Neuronal stem cell (in vitro differentiated cells): ENCODE results near the gene CTDP1.
A peak's percentile ranks its signal among the peaks of the same experiment; 100 is the strongest.

Experiments
- DNase-seq: peaks from one replicate; pipeline ENCODE4 v3.0.0-alpha.2; 2013; ENCODE audit warnings: low spot score
- H2AFZ ChIP-seq: one replicate; pipeline ENCODE4 v1.6.1; 2013; ENCODE audit warnings: mild to moderate bottlenecking, low read length, inconsistent platforms
- H2AK5ac ChIP-seq: 2 replicates; pipeline ENCODE4 v1.6.1; 2013; ENCODE audit warnings: low read depth, mild to moderate bottlenecking, inconsistent platforms, low read length, moderate library complexity, mixed read lengths
- H2BK120ac ChIP-seq: 2 replicates; pipeline ENCODE4 v1.6.1; 2013; ENCODE audit warnings: low read depth, mild to moderate bottlenecking, inconsistent platforms, low read length, moderate library complexity, mixed read lengths
- H2BK12ac ChIP-seq: one replicate; pipeline ENCODE4 v1.6.1; 2013; ENCODE audit warnings: low read length, inconsistent platforms
- H2BK15ac ChIP-seq: 2 replicates; pipeline ENCODE4 v1.6.1; 2013; ENCODE audit warnings: mild to moderate bottlenecking, low read length, inconsistent platforms, mixed read lengths
- H2BK5ac ChIP-seq: one replicate; pipeline ENCODE4 v1.6.1; 2013; ENCODE audit warnings: inconsistent platforms, mild to moderate bottlenecking, low read length, moderate library complexity
- H3K14ac ChIP-seq: one replicate; pipeline ENCODE4 v1.6.1; 2013; ENCODE audit warnings: low read length, inconsistent platforms
- H3K18ac ChIP-seq: 2 replicates; pipeline ENCODE4 v1.6.1; 2013; ENCODE audit warnings: low read length, inconsistent platforms
- H3K23ac ChIP-seq: 2 replicates; pipeline ENCODE4 v1.6.1; 2013; ENCODE audit warnings: low read depth, mild to moderate bottlenecking, mixed read lengths, low read length, inconsistent platforms; ENCODE audit not compliant: poor library complexity
- H3K27ac ChIP-seq: replicated peaks from 3 replicates; pipeline ENCODE4 v1.5.1; 2013; ENCODE audit warnings: low read length, inconsistent platforms
- H3K27me3 ChIP-seq, 3 experiments: 2 replicates each; pipeline ENCODE4 v1.6.1; 2013; ENCODE audit warnings: low read length in 3 of 3, mild to moderate bottlenecking in 2 of 3, inconsistent platforms in 1 of 3, low read depth in 1 of 3, mixed read lengths in 1 of 3, moderate library complexity in 1 of 3; ENCODE audit not compliant: control insufficient read depth in 3 of 3, insufficient read depth in 3 of 3
- H3K36me3 ChIP-seq, 2 donors: replicated peaks in 1 of 2; 2 replicates each; pipeline ENCODE4 v1.6.1; 2013; ENCODE audit warnings: low read length in 2 of 2; ENCODE audit not compliant: control insufficient read depth in 2 of 2, insufficient read depth in 2 of 2
- H3K4ac ChIP-seq: 2 replicates; pipeline ENCODE4 v1.6.1; 2013; ENCODE audit warnings: inconsistent platforms, mild to moderate bottlenecking, low read length, moderate library complexity
- H3K4me1 ChIP-seq, 2 donors: 1 replicate in 1 of 2; 2 replicates in 1 of 2; pipeline ENCODE4 v1.6.1; 2013; ENCODE audit warnings: low read length in 2 of 2, low read depth in 1 of 2; ENCODE audit not compliant: control insufficient read depth in 2 of 2, insufficient read depth in 1 of 2
- H3K4me2 ChIP-seq: one replicate; pipeline ENCODE4 v1.6.1; 2013; ENCODE audit warnings: mild to moderate bottlenecking, low read length, inconsistent platforms; ENCODE audit not compliant: insufficient read depth, poor library complexity, severe bottlenecking
- H3K4me3 ChIP-seq, 2 donors: 2 replicates each; pipeline ENCODE4 v1.5.1; 2013; ENCODE audit warnings: low read length in 2 of 2, mild to moderate bottlenecking in 2 of 2, inconsistent platforms in 1 of 2, moderate library complexity in 1 of 2
- H3K79me1 ChIP-seq: one replicate; pipeline ENCODE4 v1.6.1; 2013; ENCODE audit warnings: low read depth, mild to moderate bottlenecking, inconsistent platforms, low read length, moderate library complexity
- H3K9ac ChIP-seq: one replicate; pipeline ENCODE4 v1.6.1; 2013; ENCODE audit warnings: mild to moderate bottlenecking, low read depth, low read length, inconsistent platforms; ENCODE audit not compliant: poor library complexity
- H3K9me3 ChIP-seq, 2 donors: replicated peaks in 1 of 2; 2 replicates each; pipeline versions ENCODE3 to v1.6.1; 2013; ENCODE audit warnings: low read length in 2 of 2, mild to moderate bottlenecking in 2 of 2, inconsistent platforms in 1 of 2, low read depth in 1 of 2, mixed read lengths in 1 of 2, moderate library complexity in 1 of 2; ENCODE audit not compliant: control insufficient read depth in 2 of 2, insufficient read depth in 1 of 2
- H4K8ac ChIP-seq: one replicate; pipeline ENCODE4 v1.6.1; 2013; ENCODE audit warnings: low read depth, mild to moderate bottlenecking, inconsistent platforms, low read length, moderate library complexity
- H4K91ac ChIP-seq: one replicate; pipeline ENCODE4 v1.6.1; 2013; ENCODE audit warnings: low read length, low read depth, mild to moderate bottlenecking, inconsistent platforms; ENCODE audit not compliant: poor library complexity
- WGBS, 2 donors: extraction: QIAGEN DNeasy Blood & Tissue Kit; methylation state at CpG; one replicate each; pipeline ENCODE4 v1.1.7; 2013; ENCODE audit warnings: missing lambda C conversion rate in 2 of 2, mixed read lengths in 1 of 2; ENCODE audit not compliant: insufficient read length in 2 of 2, insufficient replicate concordance in 1 of 2; ENCODE audit errors: extremely low coverage in 2 of 2; 5-methylcytosine and 5-hydroxymethylcytosine counted together

The CTDP1 gene

DNA sequence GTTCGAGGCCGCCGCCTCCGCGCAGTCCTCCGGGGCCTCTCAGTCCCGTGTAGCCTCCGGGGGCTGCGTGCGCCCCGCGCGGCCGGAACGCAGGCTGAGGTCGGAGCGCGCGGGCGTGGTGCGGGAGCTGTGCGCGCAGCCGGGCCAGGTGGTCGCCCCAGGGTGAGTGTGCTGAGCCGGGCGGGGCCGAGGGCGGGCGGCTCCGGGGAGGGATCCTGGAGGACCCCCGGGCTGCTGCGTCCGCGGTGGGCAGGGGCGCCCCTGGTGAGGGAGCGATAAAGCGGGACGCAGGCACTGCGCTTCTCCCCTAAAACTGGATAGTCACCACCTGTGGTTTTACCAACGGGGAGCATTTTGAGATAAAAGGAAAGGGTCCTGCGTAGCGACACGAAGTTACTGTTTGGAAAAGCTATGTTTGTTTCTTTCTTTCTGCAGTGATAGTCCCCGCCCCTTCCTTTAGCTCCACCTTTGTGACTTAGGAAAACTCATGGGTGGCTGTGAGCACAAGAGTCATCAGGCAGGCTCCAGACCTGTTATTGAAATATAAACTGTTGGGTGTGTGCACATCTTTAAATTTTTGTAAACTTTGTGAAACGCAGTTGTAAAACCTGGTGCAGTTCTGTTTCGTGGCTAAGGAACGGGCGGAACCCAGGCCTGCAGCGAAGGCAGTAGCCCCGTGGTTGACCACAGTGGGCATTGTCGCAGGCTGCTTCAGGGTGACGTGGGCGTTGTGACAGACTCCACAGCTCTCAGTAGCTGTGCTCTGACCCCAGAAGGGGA lies 687 bp downstream of the CTDP1 start:
- H3K9ac ChIP-seq = peak overlapping the region; percentile 89
- no peak overlapping the region for H2AK5ac ChIP-seq
- H3K14ac ChIP-seq = no peak overlapping the region
- no peaks in the 10 kb centered on the region for H3K9me3 ChIP-seq
- H2AFZ ChIP-seq = peak overlapping the region; percentile 100
- no peak overlapping the region for H3K27ac ChIP-seq
- H2BK15ac ChIP-seq = no peak overlapping the region
- WGBS, 2 donors = no CpG with 5 or more reads among the region's 54 CpGs
- peak; percentile 12 for DNase-seq
- no peak overlapping the region for H2BK120ac ChIP-seq
- no peak overlapping the region for H2BK12ac ChIP-seq
- H3K36me3 ChIP-seq = peaks cover 0 to 16% of the 10 kb centered on the region in 2 donors
- peak overlapping the region; percentile 67 for H3K4me2 ChIP-seq
- peaks cover 13% of the 10 kb centered on the region for H3K79me1 ChIP-seq
- no peaks in the 10 kb centered on the region for H3K27me3 ChIP-seq
- no peak overlapping the region for H4K8ac ChIP-seq
- H4K91ac ChIP-seq = no peak overlapping the region
- no peak overlapping the region for H3K4ac ChIP-seq
- peak overlapping the region; percentile 93 to 94 for H3K4me3 ChIP-seq
- H2BK5ac ChIP-seq = no peak overlapping the region
- peaks cover 6 to 9% of the 10 kb centered on the region in 2 donors for H3K4me1 ChIP-seq
- H3K18ac ChIP-seq = peak overlapping the region; percentile 18
- H3K23ac ChIP-seq = peak overlapping the region; percentile 81

DNA sequence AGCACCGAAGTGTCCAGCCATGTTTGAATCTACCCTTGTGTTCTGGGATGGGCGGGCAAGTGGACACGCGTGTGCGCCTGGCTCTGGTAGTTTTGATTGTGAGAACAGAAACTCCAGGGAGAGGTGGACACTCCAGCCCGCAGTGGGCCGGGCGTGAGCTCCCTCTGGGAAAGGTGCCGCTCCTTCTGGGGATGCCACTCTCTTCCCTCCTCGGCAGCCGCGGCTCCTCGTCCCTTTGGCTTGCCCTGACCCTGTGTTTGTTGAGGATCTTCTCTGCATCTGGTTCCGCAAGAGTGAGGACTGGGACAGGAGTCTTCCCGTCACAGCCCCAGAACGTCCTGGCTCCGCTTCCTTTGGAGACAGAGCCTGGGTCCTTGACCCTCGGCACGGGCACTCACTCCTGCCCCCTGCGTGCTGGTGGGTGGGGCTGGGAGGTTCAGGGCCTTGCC lies 1.3 kb downstream of the CTDP1 start:
- Histone ChIP-seq H3K4me3 (peak overlapping the region; percentile 1 to 94), H4K8ac (no peak overlapping the region), H3K4ac (no peak overlapping the region), H3K27ac (no peak overlapping the region), H2AFZ (no peak overlapping the region), H3K36me3 (peaks cover 0 to 16% of the 10 kb centered on the region in 2 donors), H2BK15ac (no peak overlapping the region), H3K27me3 (no peaks in the 10 kb centered on the region), H2BK120ac (no peak overlapping the region), H3K14ac (no peak overlapping the region), H3K4me2 (peak overlapping the region; percentile 67), H3K9ac (peak overlapping the region; percentile 39), H3K4me1 (peaks cover 6 to 9% of the 10 kb centered on the region in 2 donors), H3K23ac (no peak overlapping the region), H3K18ac (no peak overlapping the region), H2AK5ac (no peak overlapping the region), H3K9me3 (no peaks in the 10 kb centered on the region), H4K91ac (no peak overlapping the region), H3K79me1 (peaks cover 13% of the 10 kb centered on the region), H2BK12ac (no peak overlapping the region), H2BK5ac (no peak overlapping the region)
- no CpG with 5 or more reads among the region's 20 CpGs for WGBS, 2 donors
- no peak for DNase-seq

DNA sequence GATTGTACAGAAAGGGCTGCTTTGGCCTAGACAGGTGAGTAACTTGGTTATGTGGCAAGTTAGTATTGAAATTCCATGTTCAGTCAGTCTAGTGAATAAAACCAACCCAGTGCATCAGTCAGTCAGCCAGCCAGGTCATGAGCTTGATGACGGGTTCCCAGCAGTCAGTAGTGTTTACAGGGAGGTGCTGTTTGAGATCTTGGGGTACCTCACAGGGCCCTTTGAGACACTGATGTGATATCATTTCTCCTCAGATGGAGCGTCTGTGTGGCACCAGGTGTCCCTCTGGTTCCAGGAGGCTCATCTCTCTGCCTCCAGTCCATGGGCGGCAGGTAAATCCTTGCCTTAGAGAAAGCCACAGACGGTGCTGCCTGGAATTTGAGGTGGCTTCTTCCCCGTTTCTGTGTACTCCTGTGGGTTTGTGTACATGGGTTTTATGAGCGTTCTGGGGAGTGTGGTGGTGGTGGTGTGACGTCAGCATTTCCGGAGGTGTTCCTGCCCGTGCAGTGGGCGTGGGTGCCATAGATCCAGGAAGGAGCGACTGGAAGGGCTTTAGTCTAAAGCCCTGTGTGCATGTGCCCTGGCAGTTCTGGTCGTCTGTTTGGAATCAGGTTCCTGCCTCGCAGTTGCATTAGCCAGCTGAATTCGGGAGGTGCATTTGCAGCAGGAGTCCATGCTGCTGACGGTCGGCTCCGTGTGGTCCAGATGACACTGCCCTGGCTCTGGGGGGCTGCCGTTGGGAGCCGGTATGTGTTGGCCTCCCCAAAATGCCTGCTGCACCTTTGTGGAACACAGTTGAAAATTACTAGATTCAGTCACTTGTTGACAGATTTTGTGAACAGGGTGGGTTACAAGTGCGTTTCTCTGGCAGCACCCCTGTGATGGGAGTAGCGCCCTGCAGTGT lies 2.1 kb downstream of the CTDP1 start:
- DNase-seq = no peak
- H3K23ac ChIP-seq = no peak overlapping the region
- H3K4me2 ChIP-seq = no peak overlapping the region
- H3K4me3 ChIP-seq = peak overlapping the region in 1 of 2 donors; percentile 94
- H2AK5ac ChIP-seq = no peak overlapping the region
- H3K4ac ChIP-seq = no peak overlapping the region
- H3K14ac ChIP-seq = no peak overlapping the region
- peaks cover 0 to 10% of the 10 kb centered on the region in 2 donors for H3K36me3 ChIP-seq
- H2BK5ac ChIP-seq = no peak overlapping the region
- peaks cover 6 to 9% of the 10 kb centered on the region in 2 donors for H3K4me1 ChIP-seq
- no peak overlapping the region for H4K8ac ChIP-seq
- no peak overlapping the region for H3K18ac ChIP-seq
- H2BK120ac ChIP-seq = no peak overlapping the region
- H3K79me1 ChIP-seq = peaks cover 13% of the 10 kb centered on the region
- H3K9ac ChIP-seq = no peak overlapping the region
- no peak overlapping the region for H2BK15ac ChIP-seq
- H3K27me3 ChIP-seq = no peaks in the 10 kb centered on the region
- no peak overlapping the region for H4K91ac ChIP-seq
- no peak overlapping the region for H2AFZ ChIP-seq
- WGBS, 2 donors = no CpG with 5 or more reads among the region's 21 CpGs
- H2BK12ac ChIP-seq = no peak overlapping the region
- H3K9me3 ChIP-seq = no peaks in the 10 kb centered on the region
- no peak overlapping the region for H3K27ac ChIP-seq

DNA sequence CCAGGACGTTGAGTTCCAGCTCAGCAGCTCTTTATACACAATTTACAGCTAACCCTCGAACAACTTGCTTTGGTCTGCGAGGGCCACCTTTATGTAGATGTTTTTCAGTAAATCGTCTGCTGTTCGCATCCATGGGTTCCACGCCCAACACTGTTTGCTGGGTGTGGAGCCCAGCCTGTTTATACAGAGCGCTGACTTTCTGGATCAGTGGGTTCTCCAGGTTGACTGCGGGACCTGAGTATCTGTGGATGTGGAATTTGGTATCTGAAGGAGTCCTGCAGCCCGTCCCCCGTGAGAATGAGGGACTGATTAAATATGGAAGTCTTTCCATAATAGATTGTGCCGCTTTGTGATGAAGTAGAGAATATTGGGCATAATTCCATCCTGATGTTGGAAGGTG lies 2.9 kb downstream of the CTDP1 start:
- Histone ChIP-seq H4K91ac (no peak overlapping the region), H2BK15ac (no peak overlapping the region), H2BK12ac (no peak overlapping the region), H3K27me3 (no peaks in the 10 kb centered on the region), H3K18ac (no peak overlapping the region), H3K79me1 (peaks cover 13% of the 10 kb centered on the region), H2BK5ac (no peak overlapping the region), H3K14ac (no peak overlapping the region), H3K36me3 (peaks cover 0 to 3% of the 10 kb centered on the region in 2 donors), H3K9me3 (no peaks in the 10 kb centered on the region), H4K8ac (no peak overlapping the region), H3K4me1 (peaks cover 4 to 9% of the 10 kb centered on the region in 2 donors), H3K9ac (no peak overlapping the region), H3K23ac (no peak overlapping the region), H2AFZ (no peak overlapping the region), H3K4ac (no peak overlapping the region), H3K4me3 (no peak overlapping the region), H3K27ac (no peak overlapping the region), H2BK120ac (no peak overlapping the region), H2AK5ac (no peak overlapping the region), H3K4me2 (no peak overlapping the region)
- no CpG with 5 or more reads among the region's 11 CpGs for WGBS, 2 donors
- no peak for DNase-seq
